Endothelial cell (in vitro differentiated cells): ENCODE data around the gene GJC2. TPM values are rescaled to one million over a fixed set of nuclear protein-coding genes. Genes with fewer than 3 reads are reported as not detected.

ENCODE experiments used
- DNase-seq: peaks from one replicate; pipeline ENCODE4 v3.0.0; 2021; ENCODE audit warnings: low spot score
- H3K27ac Mint-ChIP-seq: one replicate; pipeline ENCODE4 v1.8.0; 2021; ENCODE audit warnings: mixed read lengths, inconsistent platforms; ENCODE audit not compliant: unreplicated experiment
- H3K27me3 Mint-ChIP-seq: one replicate; pipeline ENCODE4 v1.8.0; 2021; ENCODE audit warnings: mild to moderate bottlenecking, moderate library complexity, mixed read lengths, inconsistent platforms; ENCODE audit not compliant: unreplicated experiment
- H3K36me3 Mint-ChIP-seq: one replicate; pipeline ENCODE4 v1.8.0; 2021; ENCODE audit warnings: mild to moderate bottlenecking, low read depth, mixed read lengths, inconsistent platforms; ENCODE audit not compliant: unreplicated experiment
- H3K4me1 Mint-ChIP-seq: one replicate; pipeline ENCODE4 v1.8.0; 2021; ENCODE audit warnings: mild to moderate bottlenecking, mixed read lengths, inconsistent platforms; ENCODE audit not compliant: unreplicated experiment
- H3K4me3 Mint-ChIP-seq: one replicate; pipeline ENCODE4 v1.8.0; 2021; ENCODE audit warnings: mild to moderate bottlenecking, mixed read lengths, inconsistent platforms; ENCODE audit not compliant: unreplicated experiment
- H3K9me3 Mint-ChIP-seq: one replicate; pipeline ENCODE4 v1.8.0; 2021; ENCODE audit warnings: mixed read lengths, inconsistent platforms; ENCODE audit not compliant: unreplicated experiment
- total RNA-seq: library from RNA; stranded (reverse); fragmentation: NEBNext Ultra II Directional; extraction: Animal tissue kit (Norgen Biotek cat#: 25700); gene quantifications from one replicate; pipeline ENCODE4 v1.2.1, GENCODE V29; 2021; ENCODE audit not compliant: unreplicated experiment
- TF ChIP-seq, protein P1 (sequence below): fragments of 200-600 bp; sonication (generic); IDR thresholded peaks from one replicate; pipeline ENCODE4 v1.5.0; 2021; ENCODE audit warnings: antibody characterized with exemption; ENCODE audit not compliant: unreplicated experiment

GJC2 gene
- total RNA-seq, 1 donor from 2014 or later: 13.0 TPM

DNA sequence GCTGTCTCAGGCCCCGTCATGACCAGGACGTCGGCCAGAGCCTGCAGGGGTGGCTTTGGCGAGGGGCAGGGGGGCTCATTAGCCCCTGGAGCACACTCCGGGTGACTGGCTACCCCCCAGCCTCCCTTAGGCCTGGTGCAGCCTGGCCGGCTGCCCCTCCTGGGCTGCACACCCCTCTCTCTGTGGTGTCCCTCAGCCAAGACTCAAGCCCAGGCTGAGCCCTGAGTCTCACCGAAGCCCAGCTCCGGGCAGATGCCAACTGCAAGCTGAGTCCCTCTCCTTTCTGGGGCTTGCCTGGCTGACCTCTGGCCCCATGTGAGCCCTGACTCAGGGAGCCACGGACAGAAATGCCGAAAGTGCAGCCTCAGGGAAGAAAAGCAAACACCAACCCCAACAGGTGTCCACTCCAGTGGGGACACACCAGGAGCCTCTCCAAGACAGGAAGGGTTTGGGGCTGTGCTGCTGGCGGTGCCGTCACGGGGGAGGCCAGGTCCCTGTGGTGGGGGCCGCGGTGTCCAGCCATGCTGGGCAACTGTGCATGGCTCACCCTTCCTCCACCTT lies 10.6 kb downstream of the GJC2 start:
- TF ChIP-seq, protein P1, sequence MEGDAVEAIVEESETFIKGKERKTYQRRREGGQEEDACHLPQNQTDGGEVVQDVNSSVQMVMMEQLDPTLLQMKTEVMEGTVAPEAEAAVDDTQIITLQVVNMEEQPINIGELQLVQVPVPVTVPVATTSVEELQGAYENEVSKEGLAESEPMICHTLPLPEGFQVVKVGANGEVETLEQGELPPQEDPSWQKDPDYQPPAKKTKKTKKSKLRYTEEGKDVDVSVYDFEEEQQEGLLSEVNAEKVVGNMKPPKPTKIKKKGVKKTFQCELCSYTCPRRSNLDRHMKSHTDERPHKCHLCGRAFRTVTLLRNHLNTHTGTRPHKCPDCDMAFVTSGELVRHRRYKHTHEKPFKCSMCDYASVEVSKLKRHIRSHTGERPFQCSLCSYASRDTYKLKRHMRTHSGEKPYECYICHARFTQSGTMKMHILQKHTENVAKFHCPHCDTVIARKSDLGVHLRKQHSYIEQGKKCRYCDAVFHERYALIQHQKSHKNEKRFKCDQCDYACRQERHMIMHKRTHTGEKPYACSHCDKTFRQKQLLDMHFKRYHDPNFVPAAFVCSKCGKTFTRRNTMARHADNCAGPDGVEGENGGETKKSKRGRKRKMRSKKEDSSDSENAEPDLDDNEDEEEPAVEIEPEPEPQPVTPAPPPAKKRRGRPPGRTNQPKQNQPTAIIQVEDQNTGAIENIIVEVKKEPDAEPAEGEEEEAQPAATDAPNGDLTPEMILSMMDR: no peak
- H3K36me3 Mint-ChIP-seq: peaks cover 4% of the 10 kb centered on the region
- no peak overlapping the region for H3K4me3 Mint-ChIP-seq
- H3K27ac Mint-ChIP-seq: no peak overlapping the region
- no peaks in the 10 kb centered on the region for H3K9me3 Mint-ChIP-seq
- no peak for DNase-seq
- H3K27me3 Mint-ChIP-seq: peaks cover 5% of the 10 kb centered on the region
- H3K4me1 Mint-ChIP-seq: peaks cover 39% of the 10 kb centered on the region

DNA sequence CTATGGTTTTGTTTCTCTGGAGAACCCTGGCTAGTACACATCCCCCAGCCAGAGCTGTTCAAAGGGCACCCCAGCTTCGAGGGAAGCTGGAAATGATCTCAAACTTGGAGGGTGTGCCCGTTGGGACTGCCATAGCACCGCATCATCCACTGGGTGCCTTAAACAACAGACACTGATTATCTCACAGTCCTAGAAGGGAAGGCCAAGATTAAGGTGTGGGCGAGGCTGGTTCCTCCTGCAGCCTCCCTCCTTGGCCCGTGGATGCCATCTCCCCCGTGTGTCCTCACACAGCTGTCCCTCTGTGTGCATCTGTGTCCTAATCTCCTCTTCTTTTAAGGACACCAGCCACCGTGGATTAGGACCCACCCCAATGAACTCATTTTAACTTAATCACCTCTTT lies 11.6 kb downstream of the GJC2 start:
- Mint-ChIP-seq H3K9me3 (no peaks in the 10 kb centered on the region), H3K4me1 (peaks cover 34% of the 10 kb centered on the region), H3K4me3 (no peak overlapping the region), H3K27ac (peak overlapping the region; percentile 86), H3K27me3 (peaks cover 6% of the 10 kb centered on the region), H3K36me3 (peaks cover 4% of the 10 kb centered on the region)
- no peak for DNase-seq
- TF ChIP-seq, protein P1: no peak

DNA sequence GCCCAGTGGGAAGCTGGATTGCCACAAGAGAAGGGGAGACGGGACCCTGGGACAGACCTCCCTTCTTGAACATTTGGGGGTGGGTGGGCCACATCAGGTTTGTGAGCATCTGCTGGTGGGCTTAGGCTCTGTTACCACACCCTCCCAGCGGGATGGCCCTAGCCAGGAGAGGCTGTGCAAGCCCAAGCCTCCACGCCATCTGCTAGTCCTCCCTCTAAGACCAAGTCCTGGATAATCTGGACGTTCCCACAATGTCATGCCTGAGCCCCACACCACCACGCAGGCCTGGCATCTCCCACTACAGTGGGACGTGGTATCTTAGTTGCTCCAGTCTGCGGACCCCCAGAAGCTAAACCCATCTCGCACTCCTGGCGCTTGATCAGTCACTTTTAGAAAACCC lies 12.1 kb downstream of the GJC2 start:
- peaks cover 7% of the 10 kb centered on the region for H3K36me3 Mint-ChIP-seq
- no peak for DNase-seq
- TF ChIP-seq, protein P1: no peak
- H3K27me3 Mint-ChIP-seq: peaks cover 9% of the 10 kb centered on the region
- no peaks in the 10 kb centered on the region for H3K9me3 Mint-ChIP-seq
- H3K27ac Mint-ChIP-seq: peak overlapping the region; percentile 86
- no peak overlapping the region for H3K4me3 Mint-ChIP-seq
- H3K4me1 Mint-ChIP-seq: peaks cover 36% of the 10 kb centered on the region

DNA sequence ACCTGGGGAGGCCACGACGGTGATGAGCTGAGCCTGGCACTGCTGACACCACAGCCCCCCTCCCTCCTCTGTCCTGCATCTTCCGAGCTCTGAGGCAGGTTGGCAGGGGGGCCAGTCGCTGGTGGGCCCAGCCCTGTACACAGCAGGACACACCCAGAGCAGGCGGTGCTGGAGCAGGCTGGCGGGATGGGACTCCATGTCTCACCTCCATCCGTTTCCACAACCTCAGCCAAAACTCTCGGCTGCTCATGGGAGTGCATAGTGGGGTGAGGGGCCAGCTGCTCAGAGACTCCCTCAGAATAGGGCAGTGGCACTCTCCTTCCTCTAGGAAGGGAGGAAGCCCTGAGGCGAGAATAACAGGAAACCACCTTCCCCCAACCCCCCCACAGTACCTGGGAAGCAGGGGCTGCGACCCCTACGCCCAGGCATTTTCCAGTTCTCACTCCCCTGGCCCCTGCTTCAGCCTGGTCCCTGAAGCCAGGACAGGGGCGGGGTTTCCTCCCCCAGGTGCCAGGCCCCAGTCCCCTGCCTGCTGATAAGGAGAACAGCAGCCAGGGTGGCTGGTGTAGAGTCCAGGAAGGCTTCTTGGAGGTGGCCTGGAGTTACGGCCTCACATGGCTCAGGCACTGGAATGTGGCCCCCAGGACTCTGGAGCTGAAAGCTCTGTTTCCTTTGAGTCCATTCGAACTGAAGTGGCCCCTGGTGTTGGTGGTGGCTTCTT lies 12.7 kb downstream of the GJC2 start:
- Mint-ChIP-seq H3K36me3 (peaks cover 8% of the 10 kb centered on the region), H3K27ac (peak overlapping the region; percentile 86), H3K27me3 (peaks cover 10% of the 10 kb centered on the region), H3K9me3 (no peaks in the 10 kb centered on the region), H3K4me1 (peaks cover 34% of the 10 kb centered on the region), H3K4me3 (no peak overlapping the region)
- TF ChIP-seq, protein P1: no peak
- DNase-seq: no peak
